GM18861 (cell line): ENCODE measurements around the gene C22orf39.

ENCODE experiments used
- ATAC-seq: cut with Tn5 transposase; IDR thresholded peaks from one replicate; pipeline ENCODE4 v1.9.1; 2021; ENCODE audit not compliant: unreplicated experiment

C22orf39 gene

DNA sequence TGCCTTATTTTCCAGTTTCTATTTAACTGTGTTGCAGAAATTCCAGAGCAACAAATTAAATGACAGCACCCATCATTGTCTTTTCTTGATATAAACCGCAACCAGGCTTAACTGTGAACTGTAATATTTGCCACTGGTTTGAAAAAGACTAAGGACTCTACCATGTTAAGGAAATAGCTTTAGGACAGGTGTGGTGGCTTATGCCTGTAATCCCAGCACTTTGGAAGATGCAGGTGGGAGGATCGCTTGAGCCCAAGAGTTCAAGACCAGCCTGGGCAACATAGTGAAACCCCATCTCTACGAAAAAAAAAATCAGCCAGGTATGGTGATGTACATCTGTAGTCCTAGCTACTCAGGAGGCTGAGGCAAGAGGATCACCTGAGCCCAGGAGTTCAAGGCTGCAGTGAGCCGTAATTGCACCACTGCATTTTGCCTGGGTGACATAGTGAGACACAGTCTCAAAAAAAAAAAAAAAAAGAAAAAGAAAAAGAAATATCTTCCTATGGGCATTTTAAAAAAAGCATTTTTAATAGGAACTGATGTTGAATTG, 44.8 kb downstream of the C22orf39 start:
- no peak for ATAC-seq

DNA sequence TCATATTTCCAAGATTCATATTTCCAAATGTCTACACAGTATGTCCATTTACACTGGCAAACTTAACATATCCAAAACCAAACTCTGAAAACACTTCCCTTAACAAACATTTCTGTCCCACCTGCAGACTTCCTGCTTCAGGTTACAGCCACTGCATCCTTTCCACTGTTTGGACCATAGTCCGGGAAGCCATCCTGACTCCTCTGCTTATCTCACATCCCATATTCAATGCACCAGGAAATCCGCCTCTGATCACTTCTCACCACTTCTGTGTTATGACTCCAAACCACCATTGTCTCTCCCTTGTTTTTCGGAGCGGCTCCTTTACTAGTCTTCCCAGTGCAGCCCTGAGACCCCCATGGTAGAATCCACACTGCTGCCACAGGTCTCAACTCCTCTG, 46.0 kb downstream of the C22orf39 start:
- ATAC-seq = no peak

DNA sequence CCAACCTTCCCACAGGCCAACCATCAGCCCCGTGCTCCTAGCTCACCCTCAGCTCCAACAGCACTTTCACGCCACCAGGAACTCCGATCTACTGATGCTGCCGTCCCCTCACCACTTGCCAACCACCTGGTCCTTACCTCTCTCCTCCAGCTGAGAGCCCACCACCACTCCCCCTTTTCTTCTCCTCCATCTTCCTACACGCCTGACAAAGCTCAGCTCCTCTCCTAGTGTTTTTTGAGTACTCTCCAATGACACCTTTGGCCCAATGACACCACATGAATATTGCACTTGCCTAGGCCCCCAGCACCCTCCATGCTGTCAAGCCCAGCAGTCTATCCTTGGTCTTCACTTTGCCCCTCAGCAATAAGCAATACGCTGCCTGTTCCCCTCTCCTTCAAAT, 46.6 kb downstream of the C22orf39 start:
- ATAC-seq = no peak

DNA sequence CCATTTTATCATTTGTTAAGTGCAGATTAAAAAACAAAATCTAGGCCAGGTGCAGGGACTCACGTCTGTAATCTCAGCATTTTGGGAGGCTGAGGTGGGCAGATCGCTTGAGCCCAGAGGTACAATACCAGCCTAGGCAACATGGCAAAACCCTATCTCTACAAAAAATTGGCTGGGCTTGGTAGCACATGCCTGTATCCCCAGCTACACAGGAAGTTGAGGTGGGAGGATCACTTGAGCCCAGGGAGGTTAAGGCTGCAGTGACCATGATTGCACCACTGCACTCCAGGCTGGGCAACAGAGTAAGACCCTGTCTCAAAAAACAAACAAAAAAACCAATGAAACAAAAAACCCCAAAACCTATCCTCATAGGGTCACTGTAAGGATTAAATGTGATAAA, 48.9 kb downstream of the C22orf39 start:
- no peak for ATAC-seq

DNA sequence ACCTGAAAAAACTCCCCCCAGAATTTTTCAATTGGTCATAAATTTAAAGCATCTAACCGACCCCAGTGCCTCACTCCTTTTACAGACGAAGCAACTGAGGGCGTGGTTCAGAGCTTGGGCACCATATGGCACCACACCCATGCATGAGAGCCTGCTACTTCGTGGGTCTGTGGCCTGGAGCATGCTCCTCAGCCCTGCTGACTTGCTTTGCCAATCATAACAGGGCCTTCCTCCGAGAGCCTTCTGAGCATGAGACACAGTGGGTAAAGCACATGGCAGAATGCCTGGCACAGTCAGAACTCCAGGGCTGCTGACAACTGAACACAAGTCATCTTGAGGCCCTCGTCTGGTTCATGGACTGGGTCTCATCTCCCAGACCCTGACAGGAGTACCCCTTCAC, 49.3 kb downstream of the C22orf39 start:
- no peak for ATAC-seq

DNA sequence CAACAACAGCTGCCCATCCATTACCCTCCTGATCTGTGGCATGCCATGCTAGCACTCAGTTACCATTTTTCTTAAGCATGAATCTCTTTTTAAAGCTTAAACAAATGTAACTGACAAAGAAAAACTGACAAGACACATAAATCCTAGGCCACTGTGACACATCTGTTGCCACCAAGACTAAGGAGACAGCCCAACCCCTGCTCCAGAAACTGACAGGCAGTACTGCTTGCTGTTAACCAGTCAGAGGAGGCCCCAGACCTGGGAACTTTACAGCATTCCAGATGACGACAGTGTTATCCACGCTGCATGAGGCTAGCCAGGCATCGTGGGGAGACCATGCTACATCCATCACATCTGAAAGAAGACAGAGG, 49.8 kb downstream of the C22orf39 start:
- no peak for ATAC-seq

DNA sequence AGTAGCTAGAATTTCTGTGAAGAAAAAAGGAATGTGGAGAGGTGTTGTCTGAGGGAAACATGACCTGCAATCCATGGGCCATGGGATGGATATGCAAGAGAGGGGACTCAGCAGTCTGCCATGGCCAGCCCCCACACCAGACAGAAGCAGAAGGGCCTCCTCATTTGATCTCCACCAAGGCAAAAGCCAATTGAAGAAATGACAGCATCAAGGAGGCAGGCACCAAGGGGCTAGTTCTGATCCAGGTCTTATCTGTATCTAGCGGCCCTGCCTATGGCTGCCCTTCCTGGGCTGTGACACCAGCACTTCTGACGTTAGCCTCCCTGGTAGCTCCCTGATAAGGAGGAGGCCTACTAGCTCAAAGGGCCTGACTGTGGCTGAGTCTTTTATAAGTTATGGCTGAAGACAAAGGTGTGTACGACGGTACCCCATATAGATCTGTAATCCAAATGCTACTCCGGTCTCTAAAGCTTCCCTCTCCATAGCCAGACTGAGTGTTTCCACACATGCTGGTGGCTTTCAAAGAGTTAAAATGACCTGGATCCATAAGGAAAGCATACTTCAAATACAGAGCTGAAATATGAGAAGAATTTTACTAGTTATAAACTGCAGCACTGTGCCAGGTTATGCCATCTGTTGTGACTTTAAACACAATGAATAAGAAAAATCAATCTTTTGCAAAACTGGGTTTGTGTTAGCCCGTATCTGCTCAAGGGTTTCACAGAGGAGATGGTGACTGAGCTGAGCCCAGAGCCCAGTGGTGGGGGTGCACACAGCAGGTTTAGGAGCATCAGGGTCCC, 50.4 kb downstream of the C22orf39 start:
- ATAC-seq = no peak

DNA sequence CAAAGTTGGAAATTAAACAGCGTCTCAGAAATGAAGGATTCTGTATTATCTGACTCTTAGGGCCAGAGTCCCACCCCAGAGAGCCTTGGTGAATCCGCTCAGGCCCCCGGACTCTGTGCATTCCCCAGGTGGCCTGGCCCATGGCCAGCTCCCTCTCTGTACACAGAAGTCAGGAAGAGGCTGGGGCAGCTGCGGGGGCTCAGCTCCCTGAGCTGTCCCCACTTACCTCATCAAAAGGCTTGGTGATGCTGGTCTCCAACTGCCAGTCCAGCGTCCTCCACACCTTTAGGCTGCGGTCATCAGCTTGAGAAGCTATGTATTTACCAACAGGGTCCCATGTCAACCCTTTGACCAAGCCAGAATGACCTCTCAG, 51.0 kb downstream of the C22orf39 start:
- no peak for ATAC-seq

DNA sequence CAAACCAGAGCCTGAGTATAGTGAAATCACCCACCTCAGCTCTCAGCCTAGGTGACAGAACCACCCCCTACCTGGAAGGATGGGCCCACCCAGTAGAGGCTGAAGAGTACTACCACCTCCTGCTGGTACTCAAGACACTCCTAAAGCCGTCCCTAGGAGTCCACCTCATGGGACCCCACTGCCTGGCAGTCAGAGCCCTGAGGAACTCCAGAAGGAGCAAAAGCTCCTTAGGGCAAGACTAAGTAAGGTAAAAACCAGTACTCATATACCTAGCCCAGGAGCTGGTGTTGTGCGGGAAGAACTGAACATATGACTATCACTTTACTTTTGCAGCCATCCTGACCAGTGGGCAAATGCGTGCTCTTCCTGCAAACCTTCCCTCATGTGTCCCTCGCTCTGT, 52.2 kb downstream of the C22orf39 start:
- no peak for ATAC-seq

DNA sequence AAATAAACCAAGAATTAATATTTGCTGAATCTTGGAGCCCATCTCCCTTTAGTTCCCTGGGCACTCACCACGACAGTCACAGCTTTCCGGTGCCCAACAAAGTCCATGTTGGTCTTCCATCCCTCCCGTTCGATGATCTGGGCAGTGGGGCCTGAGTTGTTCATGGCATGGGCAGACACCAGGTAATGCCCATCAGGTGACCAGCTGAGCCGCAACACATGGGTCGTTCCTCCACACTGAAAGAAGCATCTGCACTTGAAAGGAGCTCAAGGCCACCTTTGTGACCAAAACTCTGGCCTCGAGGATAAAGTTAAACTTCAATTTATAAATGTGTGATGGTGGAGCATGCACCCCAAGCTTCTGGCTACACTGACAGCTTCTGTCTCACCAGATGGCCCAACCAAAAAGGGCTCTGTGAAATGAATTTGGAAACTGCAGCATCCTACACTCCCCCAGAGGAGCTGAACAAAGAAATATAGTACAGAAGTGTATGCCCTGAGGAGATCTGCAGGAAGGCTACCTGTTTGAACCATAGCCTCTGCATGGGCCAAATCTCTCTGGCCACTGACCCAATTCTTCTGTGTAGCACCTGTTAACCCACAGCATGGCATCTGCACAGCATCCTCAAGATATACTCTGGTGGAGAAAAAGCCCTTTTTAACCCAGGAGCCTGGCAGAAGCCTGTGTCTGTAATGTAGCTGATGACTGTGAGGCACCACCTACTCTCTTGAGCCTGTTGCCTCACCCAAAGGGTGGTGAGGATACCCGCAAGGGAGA, 53.0 kb downstream of the C22orf39 start:
- ATAC-seq = no peak

DNA sequence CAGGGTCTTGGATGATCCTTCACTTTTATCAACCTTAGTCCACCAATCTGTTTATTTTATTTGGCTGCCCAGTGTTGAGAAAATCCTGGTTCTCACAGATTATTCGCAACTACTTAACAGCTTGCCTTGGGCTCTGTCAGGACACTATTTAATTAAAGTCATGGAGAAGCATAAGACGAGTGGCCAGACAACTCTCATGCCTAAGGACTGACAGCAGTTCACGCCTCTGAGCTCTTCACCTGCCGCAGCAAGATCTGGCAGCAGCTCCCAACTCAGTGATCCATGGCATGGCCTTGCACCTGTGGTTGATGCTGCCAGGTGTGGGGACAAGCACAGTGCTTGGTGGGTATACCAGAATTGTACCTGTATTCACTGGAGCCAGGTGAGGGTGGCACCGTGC, 53.8 kb downstream of the C22orf39 start:
- ATAC-seq = no peak
